Keratinocyte (primary cell): ENCODE results near the gene PRSS8. TPM values are rescaled to one million over a fixed set of nuclear protein-coding genes. Genes with fewer than 3 reads are reported as not detected.

Source experiments
- DNase-seq: peaks from one replicate; pipeline ENCODE4 v3.0.0-alpha.2; 2011; ENCODE audit warnings: low read depth, missing footprints, low spot score
- FAIRE-seq: peaks from 2 replicates; lab custom pipeline; 2011; peaks lifted over from hg19 to GRCh38; lab: Jason Lieb, UNC
- H2AFZ ChIP-seq: 2 replicates; pipeline ENCODE4 v1.6.0; 2012; ENCODE audit warnings: low read length, control low read depth, inconsistent platforms; ENCODE audit not compliant: control insufficient read depth
- H3K27ac ChIP-seq: 2 replicates; pipeline ENCODE4 v1.5.1; 2011; ENCODE audit warnings: low read length; ENCODE audit not compliant: control insufficient read depth, insufficient read depth
- H3K27me3 ChIP-seq: 3 replicates; pipeline ENCODE4 v1.6.0; 2011; ENCODE audit warnings: low read length; ENCODE audit not compliant: control insufficient read depth, insufficient read depth; ENCODE audit errors: extremely low read depth
- H3K36me3 ChIP-seq, 2 experiments: 2 replicates in 1 of 2; 3 replicates in 1 of 2; pipeline ENCODE4 v1.5.1; 2011; ENCODE audit warnings: low read length in 2 of 2, mild to moderate bottlenecking in 1 of 2; ENCODE audit not compliant: control insufficient read depth in 2 of 2, insufficient read depth in 2 of 2; ENCODE audit errors: extremely low read depth in 1 of 2
- H3K4me1 ChIP-seq: 3 replicates; pipeline ENCODE4 v1.5.1; 2011; ENCODE audit warnings: low read length; ENCODE audit not compliant: control insufficient read depth, insufficient read depth; ENCODE audit errors: extremely low read depth
- H3K4me2 ChIP-seq: 3 replicates; pipeline ENCODE4 v1.6.0; 2011; ENCODE audit warnings: low read depth, low read length; ENCODE audit not compliant: control insufficient read depth, insufficient read depth; ENCODE audit errors: extremely low read depth
- H3K4me3 ChIP-seq, 3 experiments: fragments of 200-600 bp in 1 of 3; sonication (generic) in 1 of 3; 2 replicates in 2 of 3; 3 replicates in 1 of 3; pipeline ENCODE4 v1.5.1; 2011 to 2016; ENCODE audit warnings: low read length in 3 of 3, mild to moderate bottlenecking in 3 of 3, control low read depth in 2 of 3, inconsistent platforms in 1 of 3, low read depth in 1 of 3, mixed read lengths in 1 of 3, mixed run types in 1 of 3, moderate library complexity in 1 of 3; ENCODE audit not compliant: control insufficient read depth in 2 of 3, insufficient read depth in 2 of 3; ENCODE audit errors: extremely low read depth in 1 of 3
- H3K79me2 ChIP-seq: 2 replicates; pipeline ENCODE4 v1.6.0; 2012; ENCODE audit warnings: low read length; ENCODE audit not compliant: control insufficient read depth, insufficient read depth
- H3K9ac ChIP-seq: 3 replicates; pipeline ENCODE4 v1.6.0; 2011; ENCODE audit warnings: low read length; ENCODE audit not compliant: control insufficient read depth, insufficient read depth; ENCODE audit errors: extremely low read depth
- H3K9me1 ChIP-seq: 3 replicates; pipeline ENCODE4 v1.6.0; 2011; ENCODE audit warnings: low read length; ENCODE audit not compliant: control insufficient read depth, insufficient read depth; ENCODE audit errors: extremely low read depth
- H3K9me3 ChIP-seq: 2 replicates; pipeline ENCODE4 v1.5.1; 2012; ENCODE audit warnings: low read depth, low read length; ENCODE audit not compliant: control insufficient read depth
- H4K20me1 ChIP-seq: 3 replicates; pipeline ENCODE4 v1.6.0; 2011; ENCODE audit warnings: low read length; ENCODE audit not compliant: control insufficient read depth, insufficient read depth; ENCODE audit errors: extremely low read depth
- CTCF ChIP-seq, 3 experiments: IDR thresholded peaks in 1 of 3; conservative IDR thresholded peaks in 1 of 3; optimal IDR thresholded peaks in 1 of 3; 2 replicates in 2 of 3; 3 replicates in 1 of 3; pipeline versions ENCODE3 to v1.5.1; 2011; ENCODE audit warnings: low read length in 3 of 3, mild to moderate bottlenecking in 3 of 3, moderate library complexity in 2 of 3, control low read depth in 1 of 3, inconsistent platforms in 1 of 3; ENCODE audit not compliant: insufficient read depth in 2 of 3; ENCODE audit errors: extremely low read depth in 1 of 3
- EZH2 ChIP-seq: IDR thresholded peaks from one replicate; pipeline ENCODE4 v1.6.1; 2012; ENCODE audit warnings: inconsistent platforms, mild to moderate bottlenecking, low read length, moderate library complexity
- dilution Hi-C: fragments of 300-500 bp; cut with MboI; formaldehyde crosslinking; loops from one replicate; pipeline ENCODE4 v1.7.0; 2020; ENCODE audit warnings: low sequenced_read_pairs; ENCODE audit not compliant: extremely low pct_ligation_motif_present
- polyA plus RNA-seq, 5 experiments: library from polyadenylated mRNA; depleted of rRNA in 3 of 5; stranded (reverse) in 3 of 5; stranded (forward) in 1 of 5; unstranded in 1 of 5; fragments of >200 nt; gene quantifications; 1 replicate in 1 of 5; 2 replicates in 3 of 5; 3 replicates in 1 of 5; pipeline versions ENCODE4 v1.2.1 to v1.2.3, GENCODE V29; 2011 to 2012; ENCODE audit warnings: missing spikeins in 2 of 5, low read depth in 1 of 5, low replicate concordance in 1 of 5

PRSS8 gene
- polyA plus RNA-seq, 1 donor (not counting 4 experiments of a cell fraction or from before 2014, with no cell fraction given): 31.2 TPM

DNA sequence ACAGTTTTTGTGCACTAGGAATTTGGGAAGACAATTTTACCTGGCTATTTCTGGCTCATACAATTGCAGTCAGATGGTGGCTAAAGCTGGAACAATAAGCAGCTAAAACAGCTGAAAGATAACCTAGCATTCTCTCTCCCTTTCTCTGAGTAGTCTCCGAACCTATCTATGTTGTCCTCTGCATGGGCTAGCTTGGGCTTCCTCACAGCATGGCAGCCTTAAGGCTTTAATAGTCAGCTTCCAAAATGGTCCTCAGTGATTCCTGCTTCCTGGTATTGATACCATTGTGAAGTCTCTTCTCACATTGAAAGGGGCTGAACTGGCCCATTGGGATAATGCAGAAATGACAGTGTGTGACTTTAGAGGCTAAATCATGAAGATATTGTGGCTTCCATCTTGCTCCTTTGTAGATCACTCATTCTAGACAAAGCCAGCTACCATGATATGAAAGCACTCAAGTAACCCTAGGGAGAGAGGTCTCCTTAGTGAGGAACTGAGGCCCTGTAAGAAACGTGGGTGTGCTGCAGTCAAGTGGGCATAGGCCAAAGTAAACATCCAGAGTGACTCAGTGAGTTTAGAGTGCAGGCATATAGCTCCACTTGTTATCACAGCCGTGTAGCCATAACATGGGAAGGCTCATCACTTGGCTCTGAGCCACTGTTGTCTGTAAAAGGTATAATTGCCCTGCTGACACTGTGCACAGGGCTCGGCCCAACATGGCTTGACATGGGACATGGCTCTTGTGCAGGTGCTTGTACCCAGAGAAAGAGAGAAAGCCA lies 35.5 kb downstream of the PRSS8 start:
- H3K79me2 ChIP-seq: no peaks in the 10 kb centered on the region
- H3K27ac ChIP-seq: no peak overlapping the region
- dilution Hi-C loops: no loop called here
- H4K20me1 ChIP-seq: no peaks in the 10 kb centered on the region
- TF ChIP-seq CTCF (optimal IDR thresholded peaks at IDR 0.05 in 1 of 3, IDR thresholded peaks at IDR 0.05 in 1 of 3, conservative IDR thresholded peaks at IDR 0.05 in 1 of 3; ENCODE audit: extremely low read depth in 1 of 3, insufficient read depth in 2 of 3, low read length in 3 of 3): no peak
- no peak for TF ChIP-seq EZH2
- H3K9me1 ChIP-seq: no peaks in the 10 kb centered on the region
- no peak overlapping the region for H3K4me3 ChIP-seq
- no peaks in the 10 kb centered on the region for H3K27me3 ChIP-seq
- no peaks in the 10 kb centered on the region for H3K36me3 ChIP-seq
- H2AFZ ChIP-seq: no peak overlapping the region
- H3K9ac ChIP-seq: no peak overlapping the region
- H3K4me1 ChIP-seq: no peaks in the 10 kb centered on the region
- no peak for DNase-seq
- no peaks in the 10 kb centered on the region for H3K9me3 ChIP-seq
- FAIRE-seq: no peak
- no peak overlapping the region for H3K4me2 ChIP-seq

GRCh38 chr16:31094424-31095120 lies 41.0 kb downstream of the PRSS8 start, which contains the start of gene VKORC1:
Gene VKORC1, minus strand, starts transcription at chr16:31094797. Its CDS starts 68 bp downstream, at chr16:31094729.
- peak within 1 kb of the TSS; percentile 93 for H2AFZ ChIP-seq
- H3K9ac ChIP-seq: peak within 1 kb of the TSS; percentile 86
- peak within 1 kb of the TSS; percentile 73 to 92 (median 92) for H3K4me3 ChIP-seq
- no peaks in the 10 kb centered on the region for H4K20me1 ChIP-seq
- H3K9me1 ChIP-seq: no peaks in the 10 kb centered on the region
- TF ChIP-seq CTCF (optimal IDR thresholded peaks at IDR 0.05 in 1 of 3, IDR thresholded peaks at IDR 0.05 in 1 of 3, conservative IDR thresholded peaks at IDR 0.05 in 1 of 3; ENCODE audit: extremely low read depth in 1 of 3, insufficient read depth in 2 of 3, low read length in 3 of 3) (peak in 1 of 3 experiments; percentile 0), EZH2 (no peak)
- peak within 1 kb of the TSS; percentile 82 for H3K27ac ChIP-seq
- H3K4me1 ChIP-seq: peaks cover 9% of the 10 kb centered on the region
- peaks cover 22% of the 10 kb centered on the region for H3K79me2 ChIP-seq
- H3K4me2 ChIP-seq: peak within 1 kb of the TSS; percentile 90
- peak; percentile 88 for DNase-seq
- dilution Hi-C loops: no loop called here
- no peaks in the 10 kb centered on the region for H3K9me3 ChIP-seq
- peaks cover 4 to 7% of the 10 kb centered on the region in 2 experiments for H3K36me3 ChIP-seq
- no peaks in the 10 kb centered on the region for H3K27me3 ChIP-seq
- FAIRE-seq: peak; percentile 20
